NCI-H345 treated with DMSO at 0.1 percent for 48 hours (cell line): ENCODE data around the gene ZCCHC2.

Source experiments
- DNase-seq: peaks from one replicate; lab custom pipeline; 2025; ENCODE audit not compliant: unreplicated experiment; lab: John Stamatoyannopoulos, UW

Gene ZCCHC2

DNA sequence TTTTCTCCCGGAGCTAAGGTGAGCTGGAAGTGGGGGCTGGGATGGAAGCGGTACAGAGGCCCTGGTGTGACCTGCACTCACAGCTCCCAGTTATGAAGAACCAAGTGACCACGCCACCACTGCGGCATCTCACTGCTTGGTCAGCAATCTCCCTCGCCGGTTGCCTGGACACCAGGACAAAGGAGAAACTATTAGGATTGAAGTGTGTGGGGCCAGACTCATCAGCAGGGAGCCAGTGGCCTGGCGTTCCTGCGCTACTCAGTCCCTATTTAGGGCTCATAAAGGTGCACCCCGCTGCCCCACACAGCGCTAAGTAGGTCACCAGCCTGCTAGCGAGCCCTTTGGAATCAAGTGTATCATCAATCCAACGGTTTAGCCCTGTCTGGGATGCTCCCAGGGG, 82.9 kb downstream of the ZCCHC2 start:
- DNase-seq: no peak

DNA sequence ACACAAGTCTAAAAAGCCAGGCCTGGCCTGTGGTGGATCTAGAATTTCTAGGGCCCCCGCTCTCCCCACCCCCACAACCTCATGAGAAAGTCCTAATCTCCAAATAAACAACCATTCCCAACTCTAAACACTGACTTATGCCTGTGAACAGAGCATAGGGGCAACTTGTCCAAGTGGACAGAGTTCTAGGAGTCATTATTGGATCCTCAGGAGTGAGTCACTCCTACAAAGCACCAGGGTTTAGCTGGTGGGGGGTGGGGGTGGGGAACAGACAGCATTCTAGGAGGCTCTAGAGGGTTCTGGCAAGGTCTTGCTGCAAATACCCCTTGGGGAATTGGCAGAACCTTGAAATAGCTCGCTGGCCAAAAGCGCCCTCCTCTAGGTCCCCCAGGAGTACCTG, 83.3 kb downstream of the ZCCHC2 start:
- DNase-seq: no peak

DNA sequence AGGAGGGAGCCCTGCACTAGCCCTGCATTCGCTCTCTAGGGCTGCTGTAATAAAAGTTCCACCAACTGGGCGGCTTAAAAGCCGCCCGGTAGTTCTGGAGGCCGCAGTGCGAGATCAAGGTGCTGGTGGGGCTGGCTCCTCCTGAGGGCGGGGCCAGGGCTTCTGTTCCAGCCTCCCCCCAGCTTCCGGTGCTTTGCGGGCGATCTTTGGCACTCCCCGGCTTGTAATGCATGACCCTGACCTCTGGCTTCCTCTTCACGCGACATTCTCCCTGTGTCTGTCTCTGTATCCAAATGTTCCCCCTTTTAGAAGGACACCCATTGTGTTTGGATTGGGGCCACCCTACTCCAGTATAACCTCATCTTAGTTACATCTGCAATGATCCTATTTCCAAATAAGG, 84.5 kb downstream of the ZCCHC2 start:
- no peak for DNase-seq

DNA sequence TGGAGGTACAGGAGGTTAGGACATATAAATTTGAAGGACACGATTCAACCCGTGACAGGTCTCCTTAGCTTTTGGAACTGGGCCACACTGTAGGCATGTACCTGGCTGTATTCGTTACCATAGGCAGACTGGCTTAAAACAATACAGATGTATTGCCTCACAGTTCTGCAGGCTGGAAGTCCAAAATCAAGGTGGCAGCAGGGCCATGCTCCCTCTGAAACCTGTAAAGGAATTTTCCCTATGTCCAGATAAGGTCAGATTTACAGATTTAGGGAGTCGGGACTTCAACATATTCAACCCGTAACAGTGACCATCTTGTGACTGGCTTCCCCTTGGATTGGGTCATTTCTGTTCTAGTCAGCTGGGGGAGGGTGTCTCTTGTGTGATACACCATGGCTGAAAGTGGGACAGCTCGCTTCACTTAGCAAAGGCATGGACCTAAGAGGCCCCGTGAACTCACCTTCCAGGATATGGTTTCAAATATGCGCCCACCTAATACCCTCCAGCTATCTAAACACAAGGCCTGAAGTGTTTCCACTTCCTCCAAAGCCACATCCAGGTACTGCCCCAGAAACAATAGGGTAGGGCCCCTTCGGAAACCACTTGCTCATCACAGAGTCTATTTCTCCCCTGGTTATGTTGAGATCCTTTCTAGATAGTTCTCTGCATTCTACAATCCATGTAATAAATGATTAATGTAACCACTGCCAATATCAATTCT, 85.0 kb downstream of the ZCCHC2 start:
- no peak for DNase-seq

DNA sequence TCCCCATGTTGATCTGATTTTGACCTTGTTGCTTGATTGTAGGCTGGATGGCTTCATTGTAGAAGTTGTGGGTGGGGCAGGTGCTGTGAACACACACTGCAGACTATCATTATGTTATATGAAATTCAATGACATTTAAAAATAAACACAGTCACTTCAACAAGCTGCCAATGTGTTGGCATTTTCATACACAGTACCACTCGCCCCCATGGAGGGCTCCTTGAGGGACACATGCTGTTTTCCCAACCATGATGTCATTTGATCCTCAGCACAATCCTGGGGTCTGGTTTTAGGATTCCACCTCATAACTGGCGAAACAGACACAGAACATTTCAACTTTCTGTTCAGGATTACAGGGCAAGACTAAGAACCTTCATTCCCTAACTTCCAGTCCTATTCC, 86.9 kb downstream of the ZCCHC2 start:
- DNase-seq: no peak

DNA sequence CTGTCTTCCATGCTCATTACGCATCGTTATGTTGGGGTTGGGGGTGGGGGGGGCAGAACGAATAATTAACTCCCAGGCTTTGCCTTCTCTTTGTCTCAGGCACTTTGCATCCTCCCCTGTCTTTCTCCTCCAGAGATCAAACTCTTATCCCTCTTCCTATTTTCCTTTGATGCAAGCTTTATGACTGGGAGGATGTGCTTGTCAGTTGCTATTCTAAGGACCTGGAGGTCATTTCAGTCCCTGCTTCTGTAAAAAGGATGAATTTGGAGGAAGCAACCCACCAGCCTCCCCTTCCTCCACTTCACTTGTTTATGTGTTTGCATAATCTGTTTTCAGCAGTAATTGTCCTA, 87.5 kb downstream of the ZCCHC2 start:
- no peak for DNase-seq

DNA sequence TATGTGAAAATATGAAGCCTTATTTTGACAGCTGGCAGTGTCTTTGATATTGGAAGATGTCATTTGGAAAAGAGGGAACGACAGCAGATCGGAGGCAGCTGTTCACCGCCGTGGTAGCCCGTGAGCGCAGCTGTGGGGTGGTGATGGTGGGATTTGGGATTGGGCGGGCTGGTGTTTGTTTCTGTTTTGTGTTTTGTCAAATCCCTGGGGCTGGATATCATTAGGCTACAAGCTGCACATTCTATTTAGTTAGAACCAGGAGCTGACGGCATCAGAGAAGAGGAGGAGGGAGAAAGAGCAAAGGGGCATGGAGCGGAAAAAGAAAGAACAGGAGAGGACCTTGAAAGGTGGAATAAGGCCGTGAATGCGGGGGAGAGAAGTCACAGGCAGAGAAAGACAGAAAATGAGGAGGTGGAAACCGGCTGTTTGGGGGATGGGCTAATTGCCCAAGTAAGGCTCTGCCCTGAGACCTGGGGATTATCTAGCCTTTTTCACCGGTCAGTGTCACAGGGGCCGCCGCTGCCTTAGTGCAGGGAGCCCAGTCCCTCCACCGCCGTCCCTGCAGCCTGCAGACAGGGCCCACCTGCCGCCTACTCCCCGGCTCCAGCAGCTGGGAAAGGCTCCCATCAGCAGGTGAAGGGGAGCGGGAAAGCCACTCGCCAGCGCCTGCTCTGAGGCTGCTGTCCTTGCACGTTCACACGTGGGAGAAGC, 88.0 kb downstream of the ZCCHC2 start:
- DNase-seq: no peak

DNA sequence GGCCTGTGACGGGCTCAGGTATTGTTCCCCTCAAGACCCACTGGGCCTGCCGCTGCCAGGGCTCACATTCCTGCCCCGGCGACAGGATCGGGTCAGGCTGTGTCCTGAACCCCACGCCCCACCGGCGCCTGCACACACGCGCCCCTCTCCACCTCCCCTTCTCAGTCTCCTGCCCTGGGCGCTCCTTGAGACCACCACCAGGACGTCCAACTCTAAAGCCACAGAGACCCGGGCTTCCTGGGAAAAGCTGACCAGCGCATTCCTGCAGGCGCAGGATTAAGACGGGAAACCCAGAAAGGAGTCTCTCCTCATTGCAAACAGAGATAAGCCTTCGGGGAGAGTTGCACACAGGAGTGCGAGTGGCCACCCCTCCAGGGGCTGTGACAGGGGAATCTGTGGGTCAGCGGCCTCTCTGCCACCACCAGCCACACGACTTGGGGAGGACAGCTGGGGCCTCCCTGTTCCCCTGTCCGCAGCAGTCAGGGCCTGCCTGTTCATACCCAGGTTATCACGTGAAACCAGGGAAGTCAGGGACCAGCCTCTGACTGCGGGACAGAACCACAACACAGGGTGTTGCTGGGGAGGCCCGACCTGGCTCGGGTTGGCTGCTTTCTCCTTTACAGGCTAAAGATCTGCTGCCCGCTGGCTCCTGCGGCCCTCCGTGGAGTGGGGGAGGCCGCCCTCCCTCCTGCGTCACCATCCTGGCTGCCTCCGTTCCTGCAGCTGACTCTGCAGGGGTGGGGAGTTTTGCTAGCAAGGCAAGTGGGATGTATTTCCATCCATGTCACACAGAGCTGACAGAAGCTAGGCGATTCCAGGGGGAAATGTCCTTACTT, 88.8 kb downstream of the ZCCHC2 start:
- DNase-seq: no peak

DNA sequence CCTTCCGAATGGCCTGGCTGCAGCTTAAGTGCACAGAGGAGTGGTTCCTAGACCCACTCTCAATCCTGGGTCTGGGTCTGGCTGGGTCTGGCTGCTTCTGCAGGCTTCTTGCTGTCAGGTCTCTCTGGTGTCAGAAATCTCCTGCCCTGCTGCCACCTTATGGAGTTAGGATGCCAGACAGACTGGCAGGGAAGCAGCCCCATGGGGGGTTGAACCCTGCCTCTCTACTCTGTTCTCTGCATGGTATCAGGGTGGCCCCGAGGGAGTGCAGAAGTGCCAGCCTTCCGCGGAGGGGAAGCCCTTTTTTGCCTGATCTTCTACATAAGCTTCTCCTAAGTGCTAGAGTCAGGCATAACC, 89.4 kb downstream of the ZCCHC2 start:
- DNase-seq: no peak

DNA sequence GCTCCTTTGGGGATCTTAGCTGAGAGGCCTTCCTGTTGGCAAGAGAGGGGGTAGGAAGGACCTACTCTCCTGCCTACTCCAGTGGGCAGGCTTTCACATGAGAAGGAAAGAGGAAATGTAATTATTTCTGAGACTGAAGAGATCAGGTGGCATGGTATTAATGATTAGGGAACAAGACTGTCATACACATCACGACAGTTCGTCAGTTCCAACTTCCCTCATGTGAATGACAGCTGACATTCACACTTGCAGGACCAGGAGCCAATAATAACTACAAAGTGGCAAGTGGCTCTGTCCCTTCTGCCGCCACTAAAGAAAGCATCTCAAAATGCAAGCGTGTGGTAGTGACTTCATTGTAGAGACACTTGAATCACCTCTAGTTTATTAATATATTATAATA, 90.0 kb downstream of the ZCCHC2 start:
- no peak for DNase-seq

DNA sequence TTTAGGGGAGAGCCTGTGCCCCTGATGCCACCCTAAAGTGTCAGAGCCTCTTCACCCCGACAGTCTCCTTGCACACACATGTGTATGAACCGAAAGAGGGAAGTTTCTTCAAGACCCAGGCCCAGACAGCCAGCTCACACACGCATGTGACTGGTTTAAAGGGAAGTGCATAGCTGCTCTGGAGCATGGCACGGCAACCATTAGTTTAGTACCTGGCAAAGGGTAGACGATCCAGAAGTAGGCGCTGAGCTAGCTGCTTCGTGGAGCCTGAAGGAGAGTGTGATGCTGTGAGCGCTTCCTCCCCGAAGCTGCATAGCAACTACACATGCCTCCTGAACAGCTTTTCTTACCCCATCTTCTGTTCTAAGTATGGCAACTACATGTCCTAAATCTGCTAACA, 91.7 kb downstream of the ZCCHC2 start:
- DNase-seq: no peak

DNA sequence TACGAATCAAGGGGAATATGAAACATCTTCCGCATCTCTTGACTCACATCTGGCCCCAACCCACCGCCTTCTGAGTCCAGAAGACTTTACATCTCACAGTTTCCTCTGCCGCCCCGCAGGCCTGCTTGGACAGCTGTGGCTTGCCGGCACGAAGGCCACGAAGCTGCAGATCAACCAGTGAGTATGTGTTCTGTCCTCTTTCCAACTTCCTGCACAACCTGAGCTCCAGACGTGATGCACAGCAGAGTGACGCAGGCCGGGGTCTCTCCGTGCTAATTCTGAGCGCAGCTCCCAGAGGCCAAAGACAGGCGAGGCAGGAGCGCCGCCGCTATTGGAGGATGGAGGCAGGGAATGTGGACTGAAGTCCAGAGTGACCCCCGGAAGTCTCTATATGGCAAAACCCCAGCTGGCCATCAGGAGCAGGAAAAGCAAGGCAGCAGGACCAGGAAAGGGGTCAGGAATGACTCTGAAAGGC, 93.5 kb downstream of the ZCCHC2 start:
- no peak for DNase-seq

DNA sequence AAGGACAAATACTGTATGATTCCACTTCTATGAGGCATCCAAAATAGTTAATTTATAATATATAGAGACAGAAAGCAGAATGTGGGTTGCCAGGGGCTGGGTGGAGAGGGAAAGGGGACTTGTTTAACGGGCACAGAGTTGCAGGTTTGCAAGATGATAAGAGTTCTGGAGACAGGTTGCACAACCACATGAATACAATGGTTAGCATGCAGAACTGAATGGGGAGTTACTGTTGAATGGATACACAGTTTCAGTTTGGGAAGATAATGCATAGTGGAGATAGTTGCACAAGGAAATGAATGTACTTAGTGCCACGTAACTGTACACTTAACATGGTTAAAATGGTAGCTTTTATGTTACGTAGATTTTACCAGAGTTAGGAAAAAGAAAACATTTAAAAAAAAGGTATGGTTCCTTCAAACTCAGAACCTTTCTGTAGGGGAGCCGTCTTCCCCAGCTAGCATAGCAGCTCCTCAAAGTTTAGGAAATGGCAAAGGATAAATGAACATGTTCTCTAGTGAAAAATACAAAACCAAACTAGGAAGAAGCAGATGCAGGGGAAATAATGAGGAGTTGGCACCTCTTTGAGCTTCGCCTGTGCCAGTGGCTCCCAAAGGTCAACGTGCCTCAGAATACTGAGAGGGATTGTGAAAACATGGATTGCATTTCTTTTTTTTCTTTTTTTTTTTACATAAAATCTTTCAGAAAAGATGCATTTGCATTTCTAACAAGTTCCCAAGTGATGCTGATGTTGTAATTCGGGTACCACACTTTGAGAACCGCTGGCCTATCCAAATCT, 95.2 kb downstream of the ZCCHC2 start:
- no peak for DNase-seq

DNA sequence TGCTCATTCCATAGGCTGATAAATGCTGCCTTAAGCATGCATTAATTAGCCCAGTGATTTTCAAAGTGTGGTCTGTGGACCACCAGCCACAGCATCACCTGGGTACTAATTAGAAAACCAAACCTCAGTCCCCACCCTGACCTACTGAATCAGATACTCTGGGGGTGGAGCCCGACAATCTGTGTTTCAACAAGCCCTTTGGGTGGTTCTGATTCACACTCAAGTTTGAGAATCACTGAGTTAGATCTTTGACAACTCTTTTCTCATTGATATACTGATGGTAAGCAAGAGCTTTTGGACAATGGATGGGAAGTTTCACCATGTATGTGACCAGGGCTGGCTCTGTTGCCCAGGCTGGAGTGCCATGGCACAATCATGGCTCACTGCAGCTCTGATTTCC, 95.9 kb downstream of the ZCCHC2 start:
- DNase-seq: no peak

DNA sequence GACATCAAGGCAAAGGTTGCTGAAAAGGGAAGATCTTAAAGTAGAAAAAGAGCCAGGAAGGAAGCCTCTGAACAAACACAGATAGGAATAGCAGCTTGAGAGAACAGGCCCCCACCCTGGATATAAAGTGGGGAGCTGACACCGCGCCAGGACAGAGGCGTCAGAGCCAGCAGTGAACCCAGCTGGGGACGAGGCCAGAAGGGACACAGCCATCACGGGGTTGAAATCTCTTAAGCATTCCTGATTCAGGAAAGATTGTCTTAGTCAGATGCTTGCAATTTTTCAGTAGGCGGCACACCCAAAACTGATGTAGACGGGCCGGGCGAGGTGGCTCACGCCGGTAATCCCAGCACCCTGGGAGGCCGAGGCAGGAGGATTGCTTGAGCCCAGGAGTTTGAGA, 98.7 kb downstream of the ZCCHC2 start:
- no peak for DNase-seq

DNA sequence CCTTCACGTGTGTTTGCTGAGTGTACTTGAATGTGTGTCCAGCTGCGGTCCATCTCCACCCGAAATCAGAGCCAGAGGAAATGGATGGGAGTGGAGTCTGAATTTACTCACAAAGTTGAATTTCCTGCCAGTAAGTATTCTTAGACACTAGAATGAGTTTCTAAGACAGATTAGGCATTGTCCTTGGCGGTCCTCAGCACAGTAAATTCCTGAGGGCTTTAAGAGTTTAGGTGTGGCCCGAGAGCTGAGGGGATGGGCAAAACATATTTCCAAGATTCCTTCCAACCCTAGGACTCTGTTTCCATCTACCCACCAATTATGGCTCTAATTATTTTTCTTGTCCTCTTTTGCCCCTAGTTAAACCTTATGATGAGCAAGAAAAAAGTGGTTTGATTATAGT, 102.2 kb downstream of the ZCCHC2 start:
- DNase-seq: no peak
